Smooth muscle cell of the brain vasculature (primary cell): ENCODE data around the gene RAB1B.
"Not testable (repeated sequence)": the region's sequence is repeated elsewhere in the genome, so short reads cannot be mapped to it uniquely, and the experiment has no call there.

Experiments used
- DNase-seq: peaks from one replicate; pipeline ENCODE4 v3.0.0-alpha.2; 2012; ENCODE audit warnings: low read depth, low spot score

The RAB1B gene

GRCh38 chr11:66267379-66268243 lies 828 bp upstream of the RAB1B start:
- DNase-seq: peak; percentile 65

GRCh38 chr11:66268952-66269905 lies 790 bp downstream of the RAB1B start:
- no peak for DNase-seq

GRCh38 chr11:66271816-66272215 lies 3.4 kb downstream of the RAB1B start:
- no peak for DNase-seq

GRCh38 chr11:66272596-66272995 lies 4.2 kb downstream of the RAB1B start:
- no peak for DNase-seq

- no peak for DNase-seq
Measured at GRCh38 chr11:66274219-66274618, 5.8 kb downstream of the RAB1B start.

- DNase-seq: no peak
Measured at GRCh38 chr11:66275396-66275795, 7.0 kb downstream of the RAB1B start.

- no peak for DNase-seq
Measured at GRCh38 chr11:66275984-66276612, 7.7 kb downstream of the RAB1B start.

- DNase-seq: not testable (repeated sequence)
Measured at GRCh38 chr11:66276619-66277018, 8.2 kb downstream of the RAB1B start.

- DNase-seq: not testable (repeated sequence)
Measured at GRCh38 chr11:66277064-66277463, 8.6 kb downstream of the RAB1B start.

- DNase-seq: no peak
Measured at GRCh38 chr11:66277471-66278362, 9.3 kb downstream of the RAB1B start, which contains the start of gene CNIH2. CNIH2 (plus strand) TSS chr11:66278175; CDS start chr11:66278457, 282 bp downstream.

- no peak for DNase-seq
Measured at GRCh38 chr11:66278363-66279091, 10.1 kb downstream of the RAB1B start.

- no peak for DNase-seq
Measured at GRCh38 chr11:66279092-66279734, 10.8 kb downstream of the RAB1B start.

- DNase-seq: no peak
Measured at GRCh38 chr11:66280428-66280827, 12.0 kb downstream of the RAB1B start.

GRCh38 chr11:66281001-66281400 lies 12.6 kb downstream of the RAB1B start:
- DNase-seq: no peak

GRCh38 chr11:66281776-66282467 lies 13.5 kb downstream of the RAB1B start:
- no peak for DNase-seq

- DNase-seq: peak; percentile 81
Measured at GRCh38 chr11:66282468-66283455, 14.3 kb downstream of the RAB1B start.

GRCh38 chr11:66283461-66284105 lies 15.1 kb downstream of the RAB1B start:
- no peak for DNase-seq
